Heart left ventricle (tissue), 16 donors: ENCODE measurements around the gene ARID5A. TPM values are rescaled to one million over a fixed set of nuclear protein-coding genes. Genes with fewer than 3 reads are reported as not detected.

Source experiments
- ATAC-seq, 4 donors: fragments of 200-7000 bp; cut with Tn5 transposase; one replicate each; pipeline ENCODE4 v1.9.1; 2020 to 2022; ENCODE audit warnings: moderate library complexity in 4 of 4, mild to moderate bottlenecking in 3 of 4, moderate number of reproducible peaks in 1 of 4
- DNase-seq, 5 donors: peaks; one replicate each; pipeline ENCODE4 v3.0.0-alpha.2; 2020
- H3K27ac ChIP-seq, 12 donors: fragments of 200-600 bp; sonication (generic) in 4 of 12; one replicate each; pipeline versions ENCODE4 v1.5.0 to v1.8.0; 2016 to 2022; ENCODE audit warnings: mild to moderate bottlenecking in 2 of 12
- H3K27me3 ChIP-seq, 9 donors: fragments of 200-600 bp; sonication (generic) in 2 of 9; one replicate each; pipeline versions ENCODE4 v1.5.1 to v1.8.0; 2016 to 2022; ENCODE audit warnings: mild to moderate bottlenecking in 3 of 9
- H3K36me3 ChIP-seq, 9 donors: fragments of 200-600 bp; sonication (generic) in 2 of 9; one replicate each; pipeline versions ENCODE4 v1.5.0 to v1.8.0; 2018 to 2022; ENCODE audit warnings: mild to moderate bottlenecking in 2 of 9
- H3K4me1 ChIP-seq, 12 donors: fragments of 200-600 bp; sonication (generic) in 4 of 12; one replicate each; pipeline versions ENCODE4 v1.5.0 to v1.8.0; 2016 to 2022; ENCODE audit warnings: mild to moderate bottlenecking in 3 of 12
- H3K4me3 ChIP-seq, 12 donors: fragments of 200-600 bp; sonication (generic) in 4 of 12; one replicate each; pipeline versions ENCODE4 v1.5.0 to v1.8.0; 2017 to 2022; ENCODE audit warnings: mild to moderate bottlenecking in 9 of 12, moderate library complexity in 4 of 12
- H3K9me3 ChIP-seq, 12 donors: fragments of 200-600 bp; sonication (generic) in 4 of 12; one replicate each; pipeline versions ENCODE4 v1.5.0 to v1.8.0; 2016 to 2022; ENCODE audit warnings: mild to moderate bottlenecking in 1 of 12
- POLR2A ChIP-seq, 2 donors: fragments of 450-650 bp; IDR thresholded peaks; one replicate each; pipeline ENCODE4 v1.6.1; 2017; ENCODE audit warnings: antibody characterized with exemption in 2 of 2, mild to moderate bottlenecking in 2 of 2, moderate library complexity in 2 of 2
- WGBS, 4 donors: extraction: QIAGEN DNeasy Blood & Tissue Kit in 2 of 4; methylation state at CpG; one replicate each; pipeline versions ENCODE4 v1.1.5 to v1.1.7; 2013 to 2018; 5-methylcytosine and 5-hydroxymethylcytosine counted together
- intact Hi-C, 10 donors: fragments of 100-400 bp; cut with DNase I; formaldehyde crosslinking; loops; one replicate each; pipeline versions ENCODE4 v1.11.1 to v1.14.2; 2022
- polyA plus RNA-seq, 2 donors: library from polyadenylated mRNA; stranded (reverse); fragments of 200-250 nt; gene quantifications; one replicate each; pipeline ENCODE4 v1.2.3, GENCODE V29; 2013
- total RNA-seq, 9 donors: library from RNA; depleted of rRNA in 2 of 9; stranded (reverse); fragments of >200 nt in 2 of 9; fragmentation: NEBNext Ultra II Directional in 3 of 9; extraction: Animal tissue kit (Norgen Biotek cat#: 25700) in 3 of 9; gene quantifications; one replicate each; pipeline versions ENCODE4 v1.1.0 to v1.2.4, GENCODE V29; 2016 to 2023
- TF ChIP-seq, protein P1 (sequence below), 12 donors: fragments of 200-600 bp; sonication (generic) in 4 of 12; IDR thresholded peaks; one replicate each; pipeline versions ENCODE4 v1.5.0 to v1.8.0; 2018 to 2022; ENCODE audit warnings: antibody characterized with exemption in 12 of 12, mild to moderate bottlenecking in 5 of 12
- donor health status: ischemic (EF 13 %, LVEDD 7.1; RV severe dilation, severe dysfunction).
- donor health status: healthy with polysubstance abuse.
- donor health status: DM: no; HTN: yes; CAD: no.
- donor health status: DM: no; HTN: no; CAD: no.
- donor health status: ischemic (EF 25% LVEDD 6.9; RV normal size, moderate dysfunction).
- donor health status: ischemic (EF 25% LVEDD 5.7; RV mildly dilated, moderate dysfunction).
- donor health status: healthy.
- donor health status: DM: yes; HTN: yes; CAD: no.
- donor health status: ischemic (EF 35%, LVEDD 5.7; RV mildly dilated, moderate dysfunction).
- donor health status: nonischemic (EF 11% LVEDD 7.7; RV severe dilation, severe dysfunction).
- donor health status: DM: yes; HTN: yes; CAD: no.
- donor health status: PGD.
- donor health status: ischemic (EF 29% LVEDD 5.4; RV normal size, mild dysfunction).
- donor health status: nonischemic (EF 23%, LVEDD 6.1; RV moderate dilation, normal function).

Gene ARID5A
- total and polyA plus RNA-seq, 11 donors: 13.3 to 50.2 (median 35.6) TPM

DNA sequence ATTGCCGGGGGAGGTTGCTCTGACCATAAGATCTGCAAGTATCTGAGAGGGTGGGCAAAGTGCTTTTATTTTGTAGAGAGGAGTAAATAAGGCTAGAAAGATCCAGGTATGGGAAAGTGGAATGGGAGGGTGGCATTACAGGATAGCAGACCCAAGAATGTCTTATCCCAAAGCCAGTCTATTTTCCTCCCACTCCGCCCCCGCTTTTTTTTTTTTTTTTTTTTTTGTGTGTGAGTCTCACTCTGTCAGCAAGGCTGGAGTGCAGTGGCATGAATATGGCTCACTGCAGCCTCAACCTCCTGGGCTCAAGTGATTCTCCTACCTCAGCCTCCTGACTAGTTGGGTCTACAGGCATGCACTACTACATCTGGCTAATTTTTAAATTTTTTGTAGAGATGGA lies 31.5 kb downstream of the ARID5A start:
- WGBS, 4 donors: 90 to 94% (median 92%) methylated on average over 3 of the region's 3 CpGs
- no peak overlapping the region for H3K27ac ChIP-seq
- intact Hi-C loops: no loop called here
- H3K4me1 ChIP-seq: no peaks in the 10 kb centered on the region
- no peak for DNase-seq
- no peak for TF ChIP-seq POLR2A (IDR thresholded peaks at IDR 0.05)
- TF ChIP-seq, protein P1, sequence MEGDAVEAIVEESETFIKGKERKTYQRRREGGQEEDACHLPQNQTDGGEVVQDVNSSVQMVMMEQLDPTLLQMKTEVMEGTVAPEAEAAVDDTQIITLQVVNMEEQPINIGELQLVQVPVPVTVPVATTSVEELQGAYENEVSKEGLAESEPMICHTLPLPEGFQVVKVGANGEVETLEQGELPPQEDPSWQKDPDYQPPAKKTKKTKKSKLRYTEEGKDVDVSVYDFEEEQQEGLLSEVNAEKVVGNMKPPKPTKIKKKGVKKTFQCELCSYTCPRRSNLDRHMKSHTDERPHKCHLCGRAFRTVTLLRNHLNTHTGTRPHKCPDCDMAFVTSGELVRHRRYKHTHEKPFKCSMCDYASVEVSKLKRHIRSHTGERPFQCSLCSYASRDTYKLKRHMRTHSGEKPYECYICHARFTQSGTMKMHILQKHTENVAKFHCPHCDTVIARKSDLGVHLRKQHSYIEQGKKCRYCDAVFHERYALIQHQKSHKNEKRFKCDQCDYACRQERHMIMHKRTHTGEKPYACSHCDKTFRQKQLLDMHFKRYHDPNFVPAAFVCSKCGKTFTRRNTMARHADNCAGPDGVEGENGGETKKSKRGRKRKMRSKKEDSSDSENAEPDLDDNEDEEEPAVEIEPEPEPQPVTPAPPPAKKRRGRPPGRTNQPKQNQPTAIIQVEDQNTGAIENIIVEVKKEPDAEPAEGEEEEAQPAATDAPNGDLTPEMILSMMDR (IDR thresholded peaks at IDR 0.05): no peak
- no peaks in the 10 kb centered on the region for H3K27me3 ChIP-seq
- no peaks in the 10 kb centered on the region for H3K9me3 ChIP-seq
- ATAC-seq: no peak
- no peaks in the 10 kb centered on the region for H3K36me3 ChIP-seq
- no peak overlapping the region for H3K4me3 ChIP-seq

DNA sequence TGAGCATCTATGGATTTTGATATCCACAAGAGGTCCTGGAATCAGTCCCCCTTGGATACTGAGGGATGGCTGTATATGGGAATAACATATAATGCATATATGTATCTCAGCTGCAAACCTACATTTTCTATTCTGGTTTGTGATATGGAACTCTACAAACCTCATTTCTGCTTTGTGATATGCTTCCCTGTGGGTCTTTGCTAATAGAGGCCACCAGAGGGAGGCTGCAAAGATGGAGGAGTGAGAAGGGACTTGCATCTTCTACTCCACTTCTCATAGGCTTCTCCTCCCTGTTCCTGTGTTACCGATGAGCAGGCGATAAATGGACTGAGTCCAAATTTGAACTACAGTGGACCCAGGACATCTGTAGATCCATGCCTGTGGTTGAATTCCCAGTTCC lies 37.8 kb downstream of the ARID5A start:
- Histone ChIP-seq H3K27me3 (no peaks in the 10 kb centered on the region), H3K27ac (no peak overlapping the region), H3K4me1 (peaks cover 0 to 2% (median 0%) of the 10 kb centered on the region in 12 donors), H3K4me3 (no peak overlapping the region), H3K9me3 (no peaks in the 10 kb centered on the region), H3K36me3 (no peaks in the 10 kb centered on the region)
- ATAC-seq: no peak
- DNase-seq: no peak
- no peak for TF ChIP-seq POLR2A (IDR thresholded peaks at IDR 0.05)
- TF ChIP-seq, protein P1 (IDR thresholded peaks at IDR 0.05): no peak
- 79 to 94% (median 90%) methylated on average over 2 of the region's 2 CpGs for WGBS, 4 donors
- intact Hi-C loops: no loop called here

DNA sequence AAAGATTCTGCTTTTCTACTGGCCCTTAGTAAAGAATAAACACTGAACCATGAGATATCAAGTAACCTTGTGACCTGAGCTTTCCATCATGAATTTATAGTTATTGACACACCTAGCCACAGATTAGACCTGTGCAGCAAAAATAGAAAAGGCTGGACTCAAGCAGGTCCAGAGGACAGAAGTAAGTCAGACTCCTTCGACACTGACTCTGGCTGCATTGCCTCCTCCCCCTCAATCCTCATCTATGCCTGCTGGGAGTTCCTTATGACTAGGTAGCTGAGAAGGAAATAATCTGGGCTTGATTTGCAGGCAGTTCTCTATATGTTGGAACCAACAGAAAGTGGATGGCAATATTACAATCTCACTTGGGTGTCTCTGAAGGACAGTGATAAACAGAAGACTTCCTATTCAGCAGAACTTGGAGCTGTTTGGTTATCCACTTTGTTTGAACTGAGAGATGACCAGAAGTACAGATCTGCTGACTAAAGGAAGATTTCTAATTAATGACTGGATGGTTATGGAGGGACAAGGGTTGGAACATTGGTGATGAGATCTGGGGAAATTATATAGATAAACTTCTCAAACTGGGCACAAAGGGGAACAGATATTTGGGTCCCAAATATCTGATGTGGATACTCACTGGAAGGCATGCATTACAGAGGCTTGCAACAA lies 39.4 kb downstream of the ARID5A start:
- H3K27ac ChIP-seq: no peak overlapping the region
- 79 to 94% (median 85%) methylated on average over 1 of the region's 1 CpG for WGBS, 4 donors
- H3K4me3 ChIP-seq: no peak overlapping the region

DNA sequence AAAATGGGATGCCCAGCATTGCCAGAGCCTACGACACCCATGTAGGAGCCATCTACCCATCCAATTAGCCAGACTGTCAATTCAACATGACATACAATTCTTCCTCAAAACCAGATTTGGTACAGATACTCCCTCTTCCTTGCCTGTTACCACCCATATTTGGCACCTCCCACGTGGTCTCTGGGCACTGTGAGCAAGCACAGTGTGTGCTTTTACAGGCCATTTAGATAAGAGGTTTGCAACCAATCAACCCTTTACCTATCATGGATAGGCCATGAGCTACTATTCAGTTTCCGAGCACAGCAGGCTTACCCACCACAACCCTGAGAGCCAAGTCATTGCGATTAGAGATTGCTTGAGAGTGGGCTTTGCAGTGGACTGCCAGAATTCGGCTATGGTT lies 40.9 kb downstream of the ARID5A start:
- H3K9me3 ChIP-seq: no peaks in the 10 kb centered on the region
- WGBS, 4 donors: 70 to 95% (median 85%) methylated on average over 4 to 5 of the region's 5 CpGs
- ATAC-seq (no peak), DNase-seq (no peak)
- no peak for TF ChIP-seq POLR2A (IDR thresholded peaks at IDR 0.05)
- TF ChIP-seq, protein P1 (IDR thresholded peaks at IDR 0.05): no peak
- intact Hi-C loops: no loop called here
- no peak overlapping the region for H3K27ac ChIP-seq
- H3K36me3 ChIP-seq: no peaks in the 10 kb centered on the region
- H3K4me3 ChIP-seq: no peak overlapping the region
- H3K27me3 ChIP-seq: no peaks in the 10 kb centered on the region
- H3K4me1 ChIP-seq: peaks cover 0 to 2% (median 0%) of the 10 kb centered on the region in 12 donors

More for the DNA sequence above, 39.4 kb downstream of the ARID5A start:
- H3K4me1 ChIP-seq: peaks cover 0 to 2% (median 0%) of the 10 kb centered on the region in 12 donors
- no peaks in the 10 kb centered on the region for H3K36me3 ChIP-seq
- H3K27me3 ChIP-seq: no peaks in the 10 kb centered on the region
- no peak for TF ChIP-seq POLR2A (IDR thresholded peaks at IDR 0.05)
- TF ChIP-seq, protein P1 (IDR thresholded peaks at IDR 0.05): no peak
- DNase-seq (no peak), ATAC-seq (no peak)
- intact Hi-C loops: no loop called here
- no peaks in the 10 kb centered on the region for H3K9me3 ChIP-seq
